Erythroblast (primary cell): ENCODE results near the gene RNF166.

Source experiments
- GATA1 ChIP-seq: IDR thresholded peaks from 2 replicates; pipeline ENCODE4 v1.6.1; 2011; ENCODE audit warnings: low read depth, mild to moderate bottlenecking, control low read depth, low read length, moderate library complexity
- POLR2A ChIP-seq: IDR thresholded peaks from 2 replicates; pipeline ENCODE4 v1.6.1; 2011; ENCODE audit warnings: mild to moderate bottlenecking, low read length

- TF ChIP-seq POLR2A (no peak), GATA1 (no peak)
Observed at GRCh38 chr16:88733630-88734360, 27.6 kb upstream of the RNF166 start.
